GM04503 (cell line): ENCODE measurements around the gene TBXAS1.

Source experiments
- DNase-seq: peaks from one replicate; pipeline ENCODE4 v3.0.0-alpha.2; 2012; ENCODE audit warnings: low read depth

Gene TBXAS1

DNA sequence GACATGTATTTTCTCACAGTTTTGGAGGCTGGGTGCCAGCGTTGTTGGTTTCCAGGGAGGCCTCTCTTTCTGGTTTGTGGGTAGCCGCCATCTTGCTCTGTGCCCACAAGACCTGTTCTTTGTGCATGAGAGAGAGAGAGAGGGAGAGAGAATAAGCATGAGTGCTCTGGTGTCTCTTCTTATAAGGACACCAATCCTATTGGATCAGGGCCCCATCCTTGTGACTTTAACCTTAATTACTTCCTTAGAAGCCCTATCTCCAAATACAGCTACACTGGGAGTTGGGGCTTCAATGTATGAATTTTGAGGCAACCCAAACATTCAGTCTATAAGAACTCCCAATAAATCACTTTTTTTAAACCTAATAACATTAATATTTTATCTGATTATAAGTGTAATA, 119.1 kb downstream of the TBXAS1 start:
- DNase-seq, result no peak

DNA sequence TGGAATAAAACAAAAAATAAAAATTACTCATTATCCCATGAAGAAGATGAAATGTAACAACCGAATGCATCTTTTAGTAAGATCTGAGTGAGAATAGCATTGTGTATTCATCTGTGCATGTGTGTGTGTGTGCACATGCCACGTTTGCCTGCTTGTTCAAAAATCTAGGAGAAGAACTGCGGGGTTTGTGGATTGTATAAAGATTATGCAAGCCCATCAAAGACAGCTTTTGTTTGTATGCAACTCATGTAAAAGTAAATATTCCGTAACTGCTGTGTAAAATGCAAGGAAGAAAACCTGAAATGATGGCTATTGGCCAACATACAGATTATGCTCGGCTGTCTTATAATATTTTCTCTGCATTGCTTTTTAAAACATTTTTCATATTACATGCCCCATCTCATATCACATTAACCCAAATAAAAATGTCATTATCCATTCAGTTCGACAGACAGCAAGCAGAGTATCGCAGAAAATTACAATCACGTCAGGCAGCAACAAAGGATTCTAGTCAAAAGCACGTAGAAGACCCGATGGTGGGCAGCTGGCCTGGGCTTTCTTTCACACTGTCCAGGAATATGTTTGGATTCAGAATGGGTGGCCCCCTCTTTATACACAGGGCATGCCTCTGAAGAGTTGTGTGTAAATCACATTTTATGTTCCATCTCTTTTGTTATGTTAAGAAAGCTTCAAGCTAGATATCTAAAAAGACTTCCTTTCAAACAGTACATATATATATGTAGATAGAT, 119.7 kb downstream of the TBXAS1 start:
- DNase-seq, result no peak

DNA sequence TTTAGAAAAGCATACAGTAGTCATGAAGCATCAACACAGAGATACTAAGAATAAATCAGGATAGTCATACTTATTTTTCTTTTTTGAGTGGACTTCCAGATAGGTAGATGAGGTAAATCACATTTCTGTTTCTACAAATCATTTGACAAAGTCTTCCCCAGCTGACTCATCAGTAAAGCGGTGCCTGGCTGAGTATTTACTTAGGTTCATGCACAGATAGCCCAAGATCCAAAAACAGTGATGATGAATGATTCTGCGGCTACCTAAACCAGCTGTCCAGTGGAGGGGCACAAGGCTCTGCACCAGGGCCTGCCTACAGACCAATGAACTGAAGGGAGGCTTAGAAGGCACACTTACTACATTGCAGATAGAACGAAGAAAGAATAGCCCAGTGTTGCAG, 120.6 kb downstream of the TBXAS1 start:
- no peak for DNase-seq

DNA sequence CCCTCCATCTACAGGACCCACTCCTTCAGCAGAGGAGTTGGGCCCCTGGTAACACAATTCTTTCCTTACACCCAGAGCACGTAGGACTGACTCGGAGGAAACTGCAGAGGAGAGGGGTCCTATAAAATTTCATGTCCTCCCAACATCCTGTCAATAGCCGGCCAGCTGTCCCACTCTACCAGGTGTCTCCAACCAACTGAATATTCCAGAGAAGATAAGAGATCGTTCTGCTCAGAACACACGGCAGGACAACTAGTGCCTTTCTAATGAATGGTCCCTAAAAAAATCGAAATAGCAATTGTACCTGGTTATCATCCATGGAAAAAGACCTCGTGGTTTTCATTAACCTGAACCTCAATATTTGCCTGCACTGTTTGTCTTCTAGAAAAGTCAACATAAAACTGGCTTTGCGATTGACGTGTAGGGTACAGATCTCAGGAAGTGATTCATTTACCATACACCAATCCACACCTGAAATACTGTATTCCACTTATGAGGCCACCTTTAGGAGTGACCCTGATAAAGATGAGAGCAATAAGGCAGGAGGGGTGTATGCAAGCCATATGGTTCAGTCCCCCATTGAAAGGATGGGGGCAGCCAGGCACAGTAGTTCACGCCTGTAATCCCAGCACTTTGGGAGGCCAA, 121.9 kb downstream of the TBXAS1 start:
- DNase-seq, result no peak

DNA sequence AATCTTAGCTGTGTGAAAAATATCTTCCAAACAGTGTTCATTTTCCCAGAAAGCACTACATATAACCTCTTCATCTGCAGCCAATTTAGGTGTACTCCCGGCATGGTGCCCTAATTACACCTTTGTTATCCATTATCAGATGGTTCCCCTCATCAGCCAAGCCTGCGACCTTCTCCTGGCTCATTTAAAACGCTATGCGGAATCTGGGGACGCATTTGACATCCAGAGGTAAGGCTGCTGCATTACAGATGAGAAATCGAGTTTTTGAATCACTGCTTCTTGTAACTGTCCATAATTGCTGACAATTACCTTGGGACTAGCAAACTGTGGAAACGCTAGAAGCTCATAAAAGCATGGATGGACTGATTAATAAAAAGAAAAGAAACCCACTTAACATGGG, 124.2 kb downstream of the TBXAS1 start:
- DNase-seq, result no peak

DNA sequence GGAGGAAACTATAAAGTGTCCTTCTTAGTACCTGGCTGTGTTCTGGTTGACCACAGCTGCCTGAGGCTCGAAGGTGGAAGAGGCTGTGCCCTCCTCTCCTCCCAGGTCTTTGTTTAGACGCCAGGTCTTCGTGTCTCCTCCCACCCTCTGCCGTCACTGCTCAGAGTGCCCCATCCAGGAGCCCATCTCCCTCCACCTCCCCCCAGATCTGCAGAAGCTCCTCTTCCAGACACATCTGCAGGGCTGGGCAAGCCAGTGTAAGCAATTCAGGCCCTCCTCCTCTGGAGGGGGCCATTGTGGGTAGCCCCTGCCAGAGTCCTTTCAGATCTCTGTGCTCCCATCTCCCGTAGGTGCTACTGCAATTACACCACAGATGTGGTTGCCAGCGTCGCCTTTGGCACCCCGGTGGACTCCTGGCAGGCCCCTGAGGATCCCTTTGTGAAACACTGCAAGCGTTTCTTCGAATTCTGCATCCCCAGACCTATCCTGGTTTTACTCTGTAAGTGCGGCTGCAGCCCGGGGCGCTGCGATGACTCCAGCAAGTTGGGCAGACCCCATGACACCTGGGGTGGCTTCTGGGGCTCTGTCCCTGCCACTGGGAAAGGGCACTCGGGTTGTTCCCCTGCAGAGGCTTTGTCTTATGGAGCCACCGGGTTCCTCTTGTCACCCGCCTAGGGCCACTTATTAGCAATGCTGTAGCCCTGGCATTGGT, 126.2 kb downstream of the TBXAS1 start:
- no peak for DNase-seq

DNA sequence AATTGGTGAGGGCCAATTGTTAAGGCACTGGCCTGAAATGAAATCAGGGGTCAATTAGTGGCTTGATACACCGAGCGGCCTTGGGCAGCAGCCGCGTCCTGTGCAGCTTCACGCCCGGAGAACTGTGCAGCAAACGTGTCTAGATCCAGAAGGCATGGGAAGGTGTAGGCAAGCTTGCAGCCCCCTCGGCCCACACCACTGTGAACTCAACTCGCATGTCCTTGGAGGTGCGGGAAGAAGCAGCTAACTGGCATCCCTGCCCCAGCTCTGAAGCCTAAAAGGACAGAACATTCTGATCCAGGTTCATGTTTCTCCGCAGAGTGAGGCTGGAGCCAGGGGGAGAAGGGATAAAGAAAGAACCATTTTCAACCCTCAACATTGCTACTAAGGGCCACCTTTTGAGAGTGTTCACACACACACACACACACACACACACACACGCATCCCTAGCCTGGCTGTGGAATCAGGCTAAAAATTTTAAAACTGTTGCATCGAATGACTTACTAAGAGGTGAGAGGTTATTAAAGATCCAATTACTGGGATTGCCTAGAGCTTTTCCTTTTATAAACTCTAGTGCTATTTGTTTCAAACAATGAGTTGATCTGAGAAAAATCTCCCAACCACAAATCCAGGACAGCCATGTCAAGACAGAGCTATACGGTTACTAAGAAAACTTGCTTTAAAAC, 129.7 kb downstream of the TBXAS1 start:
- DNase-seq, result no peak

DNA sequence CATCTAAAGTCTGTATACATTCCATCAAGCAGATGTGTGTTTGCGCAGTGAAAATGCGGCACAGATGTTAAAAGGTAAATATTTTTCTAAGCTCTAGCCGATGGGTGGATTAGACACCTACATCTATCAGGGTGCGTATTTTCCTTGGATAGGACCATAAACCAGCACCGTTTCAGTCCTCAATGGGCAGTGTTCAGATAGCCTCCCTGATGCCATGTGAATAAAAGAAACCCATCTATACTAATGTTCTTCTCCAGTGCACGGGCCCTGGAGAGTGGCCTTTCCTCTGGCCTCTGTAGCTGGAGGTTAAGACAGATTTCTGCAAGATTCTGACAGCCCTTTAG, 130.2 kb downstream of the TBXAS1 start:
- no peak for DNase-seq

DNA sequence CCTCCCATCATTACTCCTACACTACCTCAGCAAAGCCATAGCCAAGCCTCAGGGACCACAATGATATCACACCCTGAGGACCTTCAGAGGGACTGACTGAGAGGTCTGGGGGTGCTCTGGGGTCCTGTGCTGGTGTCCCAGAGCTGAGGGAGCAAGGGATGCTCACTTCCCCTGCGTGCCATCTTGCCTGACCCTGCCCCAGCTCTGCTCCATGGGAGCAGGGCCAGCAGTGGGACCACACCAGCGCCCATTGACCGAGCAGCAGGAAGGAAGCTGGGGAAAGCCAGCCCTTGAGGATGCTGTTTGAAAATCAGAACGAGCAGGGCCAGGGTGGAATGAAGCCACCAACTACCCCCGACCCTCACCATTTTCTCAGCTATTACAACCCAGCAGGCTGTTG, 130.7 kb downstream of the TBXAS1 start:
- no peak for DNase-seq

DNA sequence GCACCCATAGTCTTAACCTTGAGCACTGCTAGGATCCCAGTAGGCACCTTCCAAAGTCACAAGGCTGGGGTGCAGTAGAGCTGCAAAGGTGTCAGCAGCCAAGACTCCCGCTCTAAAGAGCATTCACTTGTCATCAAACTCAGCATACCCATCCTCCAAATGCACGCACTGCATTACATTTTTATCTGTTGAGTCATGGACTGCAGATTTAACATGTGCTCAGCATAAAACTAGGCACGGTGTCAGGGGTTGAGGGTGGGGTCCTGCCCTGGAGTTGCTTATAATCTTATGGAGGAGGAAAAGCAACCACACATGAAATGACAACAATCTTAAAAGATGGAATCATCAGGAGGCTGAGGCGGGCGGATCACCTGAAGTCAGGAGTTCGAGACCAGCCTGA, 131.1 kb downstream of the TBXAS1 start:
- DNase-seq, result no peak

DNA sequence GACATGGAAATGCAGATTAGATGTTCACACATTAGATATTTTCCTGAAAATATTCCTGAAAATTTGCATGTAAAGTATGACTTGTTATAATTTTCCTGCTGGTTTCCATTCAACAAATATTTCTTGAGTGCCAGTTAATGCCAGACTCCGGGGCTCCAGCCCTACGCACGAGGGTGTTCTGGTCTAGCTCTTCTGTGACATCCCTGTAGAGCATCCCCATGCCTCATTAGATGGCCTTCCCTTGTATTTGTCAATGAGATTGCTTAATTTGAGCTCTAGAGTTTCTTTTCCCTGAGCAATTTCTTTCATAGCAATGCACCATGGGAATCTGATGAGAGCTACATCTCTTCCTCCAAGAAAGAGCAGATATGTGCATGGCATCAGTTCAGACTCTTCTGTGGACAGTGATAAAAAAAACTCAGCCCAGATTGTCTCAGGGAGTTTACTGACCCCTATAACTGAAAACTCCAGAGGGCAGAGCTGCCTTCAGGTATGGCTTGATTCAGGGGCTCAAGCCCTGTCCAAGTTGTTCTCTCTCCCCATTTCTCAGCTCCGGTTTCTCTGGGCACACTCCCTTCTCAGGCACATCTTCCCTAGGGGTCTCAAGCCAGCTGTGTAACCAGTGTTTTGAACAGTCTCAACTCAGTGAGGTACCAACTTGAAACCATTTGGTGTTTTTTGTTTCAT, 137.0 kb downstream of the TBXAS1 start:
- no peak for DNase-seq

DNA sequence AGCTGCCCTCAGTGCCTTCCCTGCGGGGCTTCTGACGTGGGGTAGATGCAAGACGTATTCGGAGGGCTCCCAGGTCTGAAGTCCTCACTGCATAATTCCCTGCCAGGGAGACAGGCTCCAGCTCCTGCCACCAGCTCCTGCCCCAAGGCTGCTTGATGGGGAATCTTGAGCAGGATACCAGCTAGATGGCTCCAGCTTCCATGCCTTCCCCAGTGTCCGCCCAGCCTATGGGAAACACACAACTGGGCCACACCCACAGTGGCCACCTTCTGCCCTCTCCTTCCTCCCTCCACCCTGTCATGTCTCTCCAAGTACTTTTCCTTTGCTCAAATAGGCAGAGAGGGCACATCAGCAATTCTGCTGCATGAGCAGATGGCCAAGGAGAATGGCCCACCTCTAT, 137.9 kb downstream of the TBXAS1 start:
- no peak for DNase-seq

DNA sequence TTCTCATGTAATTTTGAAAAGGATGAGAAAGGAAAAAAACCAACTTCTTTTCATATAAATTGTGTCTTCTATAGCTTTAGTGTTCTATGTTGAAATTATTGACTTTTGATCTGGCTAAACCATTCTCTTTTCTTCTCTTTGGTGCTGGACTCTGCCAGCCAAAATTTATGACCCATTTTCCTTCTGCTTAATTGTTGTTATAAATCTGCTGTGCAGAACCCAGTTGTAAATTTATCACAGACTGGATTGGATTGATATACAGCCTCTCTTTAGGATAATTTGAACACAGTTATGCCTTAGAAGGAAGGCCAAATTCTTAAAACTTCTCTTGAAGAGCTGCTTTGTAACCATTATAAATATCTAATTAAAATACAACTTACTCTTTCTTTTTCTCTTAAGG, 139.9 kb downstream of the TBXAS1 start:
- DNase-seq, result no peak

DNA sequence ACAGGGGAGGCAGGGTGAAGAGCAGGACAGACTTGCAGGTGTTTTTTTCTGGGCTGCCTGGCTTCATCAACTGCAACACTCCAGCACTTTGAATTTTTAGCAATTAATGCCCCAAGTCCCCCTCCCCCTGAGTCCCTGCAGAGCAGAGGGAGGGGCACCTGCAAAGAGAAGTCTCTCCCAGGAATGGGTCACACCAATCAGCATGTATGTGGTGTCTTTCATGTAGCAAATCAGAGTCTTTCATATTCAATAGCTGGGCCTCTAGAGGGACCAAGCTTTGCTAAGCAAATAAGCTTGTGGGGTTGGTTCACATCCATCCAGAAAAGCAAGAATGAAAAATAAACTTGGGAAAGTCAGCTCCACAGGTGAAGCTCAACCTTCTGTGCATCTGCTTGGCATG, 143.0 kb downstream of the TBXAS1 start:
- DNase-seq, result no peak

DNA sequence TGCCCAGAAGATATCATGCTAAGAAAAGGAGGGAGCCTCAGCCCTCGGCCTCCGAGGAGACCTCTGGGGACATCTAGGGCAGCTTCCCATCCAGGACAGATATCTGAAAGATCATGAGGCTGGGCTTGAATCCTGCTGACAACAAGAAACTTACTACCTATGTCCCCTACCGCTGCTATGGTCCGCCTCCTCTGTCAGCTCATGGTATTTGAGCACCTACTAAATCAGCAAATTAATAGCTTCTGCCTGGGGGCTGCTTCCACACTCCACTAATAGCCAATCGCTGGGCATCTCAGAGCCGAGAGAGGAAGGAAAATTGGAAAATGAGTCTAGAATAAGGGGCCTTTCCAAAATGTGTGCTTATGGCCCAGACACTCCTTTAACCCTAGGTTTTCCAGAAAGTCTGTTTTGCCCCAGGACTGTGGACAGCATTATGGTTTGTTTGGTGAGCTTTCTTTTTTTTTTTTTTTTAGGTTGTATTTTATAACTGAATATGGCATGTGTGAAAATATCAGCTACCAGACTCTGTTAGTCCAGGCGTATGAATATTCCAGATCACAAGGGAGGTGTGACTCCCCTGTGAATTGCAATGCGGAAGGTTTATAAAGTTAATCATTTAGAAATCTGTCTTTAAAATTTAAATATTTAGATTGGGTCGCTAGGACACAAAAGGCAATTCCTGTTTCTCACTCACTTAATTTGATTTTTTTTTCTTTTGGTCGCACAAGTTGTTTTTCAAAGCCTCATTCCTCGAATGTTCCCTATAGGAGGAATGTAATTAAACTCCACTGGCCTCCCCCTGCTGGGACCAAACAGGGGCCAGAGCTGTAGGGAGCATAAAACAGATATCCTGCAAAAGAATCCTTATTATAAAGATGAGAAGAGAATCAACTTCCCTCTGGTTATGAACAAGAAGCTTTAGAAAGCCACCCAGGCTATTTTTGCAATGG, 144.3 kb downstream of the TBXAS1 start:
- no peak for DNase-seq

DNA sequence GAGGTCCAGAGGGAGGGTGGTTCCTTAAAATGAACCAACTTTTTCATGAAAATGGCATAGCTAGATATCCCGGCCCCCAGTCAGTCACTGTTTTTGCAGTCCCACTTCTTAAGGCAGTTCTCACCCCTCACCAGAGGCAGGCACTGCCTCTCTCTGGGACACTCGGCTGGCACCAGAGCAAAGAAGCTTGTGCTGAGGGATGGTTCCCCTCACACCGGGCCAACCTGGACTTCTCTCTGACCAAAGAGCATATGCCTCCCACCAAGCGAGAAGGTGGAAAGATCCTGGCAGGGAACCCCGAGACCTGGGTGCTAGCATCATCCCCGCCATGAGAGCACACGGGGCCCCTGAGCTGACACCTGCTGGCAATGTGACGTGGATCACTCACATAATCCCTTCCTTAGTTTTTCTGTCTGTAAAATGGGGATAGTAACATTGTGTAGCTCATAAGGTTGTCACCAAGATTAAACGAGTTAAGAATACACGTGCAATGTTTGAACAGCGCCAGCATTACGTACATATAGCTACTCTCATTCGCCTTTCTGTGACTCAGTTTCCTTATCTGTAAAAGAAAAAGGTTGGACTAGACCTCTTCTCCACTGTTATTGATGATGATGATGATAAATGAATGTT, 145.2 kb downstream of the TBXAS1 start:
- DNase-seq, result no peak

DNA sequence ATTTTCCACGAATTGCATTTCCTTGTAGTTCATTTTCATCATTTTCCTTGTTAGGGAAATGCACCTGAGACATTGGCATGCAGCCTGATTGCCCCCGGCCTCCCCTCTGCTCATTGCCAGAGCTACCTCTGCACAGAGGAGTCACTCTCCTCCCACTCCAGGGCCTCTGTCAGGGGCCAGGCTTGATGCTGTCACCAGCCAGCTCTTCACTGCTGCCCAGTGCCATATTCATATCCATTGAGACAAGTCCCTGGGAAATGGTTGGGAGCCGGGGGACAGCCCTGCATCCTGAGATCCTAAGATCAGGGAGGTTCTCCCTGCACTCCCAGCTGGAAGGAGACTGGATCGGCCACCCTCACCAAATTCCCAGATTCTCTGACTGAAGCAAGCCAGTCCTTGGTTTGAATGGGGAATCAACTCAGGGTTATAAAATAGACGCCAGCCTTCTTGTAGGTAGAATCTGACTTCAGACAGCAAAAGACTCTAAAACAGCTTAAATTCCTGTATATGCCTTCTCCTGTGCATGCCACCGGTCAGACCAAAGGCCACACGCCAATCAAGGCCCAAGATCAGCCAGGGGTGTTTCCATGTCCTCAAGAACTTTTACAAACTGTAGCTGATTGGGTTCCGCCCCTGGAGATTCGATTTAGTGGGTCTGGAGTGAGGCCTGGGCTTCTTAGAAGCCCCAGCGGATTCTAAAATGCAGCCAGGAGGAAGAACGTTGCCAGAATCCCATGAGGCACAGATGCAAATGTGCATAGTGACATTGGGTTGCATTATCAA, 147.2 kb downstream of the TBXAS1 start:
- DNase-seq, result no peak

DNA sequence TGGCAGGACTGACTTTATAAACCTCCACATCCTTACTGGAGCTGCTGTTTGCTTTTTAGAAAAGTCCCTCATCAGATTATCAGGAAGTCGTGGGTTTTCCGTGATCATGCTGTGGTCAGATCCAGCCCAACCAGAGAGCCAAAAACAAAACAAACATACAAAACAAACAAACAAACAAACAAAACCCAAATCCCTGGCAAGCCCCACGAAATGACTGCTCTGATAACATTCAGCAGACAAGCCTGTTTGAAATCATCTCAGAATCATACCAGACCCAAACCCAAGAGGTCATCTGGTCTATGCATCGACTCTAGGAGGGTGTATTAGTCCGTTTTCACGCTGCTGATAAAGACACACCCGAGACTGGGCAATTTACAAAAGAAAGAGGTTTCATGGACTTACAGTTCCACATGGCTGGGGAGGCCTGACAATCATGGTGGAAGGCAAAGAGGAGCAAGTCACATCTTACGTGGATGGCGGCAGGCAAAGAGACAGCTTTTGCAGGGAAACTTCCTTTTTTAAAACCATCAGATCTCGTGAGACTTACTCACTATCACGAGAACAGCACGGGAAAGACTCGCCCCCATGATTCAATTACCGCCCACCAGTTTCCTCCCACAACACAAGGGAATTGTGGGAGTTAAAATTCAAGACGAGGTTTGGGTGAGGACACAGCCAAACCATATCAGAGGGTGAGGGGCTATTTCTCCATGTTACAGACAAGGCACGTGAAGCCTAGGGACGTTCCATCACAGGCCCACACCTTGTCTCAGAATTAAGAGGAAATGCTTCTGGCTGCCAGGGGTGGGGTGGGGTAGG, 148.0 kb downstream of the TBXAS1 start:
- DNase-seq, result no peak

DNA sequence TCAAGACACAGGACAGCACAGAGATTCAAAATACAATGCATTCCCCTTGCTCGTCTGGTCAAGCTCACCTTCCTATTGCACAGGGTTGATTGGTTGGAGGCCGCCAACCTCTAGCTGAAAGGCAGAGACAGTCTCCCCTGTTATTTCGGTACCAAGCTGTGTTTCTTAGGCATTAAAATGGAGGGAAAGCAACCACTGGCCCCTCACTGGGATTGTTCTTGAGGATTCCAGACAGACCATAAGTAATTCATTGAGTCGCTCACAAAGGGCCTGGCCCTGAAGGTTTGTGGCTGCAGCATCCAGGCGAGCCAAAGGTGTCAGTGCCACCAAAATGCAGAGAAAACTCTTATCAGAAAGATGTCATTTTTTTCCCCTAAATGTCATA, 152.4 kb downstream of the TBXAS1 start:
- no peak for DNase-seq
